G401.6 (cell line): ENCODE results near the gene BTBD10.
"Not testable (repeated sequence)": the region's sequence is repeated elsewhere in the genome, so short reads cannot be mapped to it uniquely, and the experiment has no call there.

Source experiments
- FAIRE-seq: peaks from 2 replicates; lab custom pipeline; 2012; peaks lifted over from hg19 to GRCh38; lab: Jason Lieb, UNC

BTBD10 gene

GRCh38 chr11:13440100-13440855 lies 22.7 kb downstream of the BTBD10 start:
- FAIRE-seq, result no peak

DNA sequence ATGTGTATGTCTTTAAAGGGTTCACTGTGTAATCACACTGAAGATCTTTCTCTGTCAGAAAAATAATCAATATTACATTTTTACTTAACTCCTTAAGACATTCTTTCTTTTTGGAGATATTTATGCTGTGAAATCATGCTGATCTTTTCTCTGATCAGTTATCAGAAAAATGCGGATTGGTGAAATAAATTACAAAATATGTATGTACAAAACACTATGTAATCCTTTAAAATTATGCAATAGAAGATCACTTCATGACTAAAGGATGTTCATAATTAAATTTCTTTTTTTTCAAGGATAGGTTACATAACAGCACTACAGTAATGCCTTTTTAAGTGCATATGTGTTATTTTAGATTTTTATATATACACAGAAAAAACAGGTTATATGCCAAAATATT lies 24.7 kb downstream of the BTBD10 start:
- FAIRE-seq, result peak; percentile 78

DNA sequence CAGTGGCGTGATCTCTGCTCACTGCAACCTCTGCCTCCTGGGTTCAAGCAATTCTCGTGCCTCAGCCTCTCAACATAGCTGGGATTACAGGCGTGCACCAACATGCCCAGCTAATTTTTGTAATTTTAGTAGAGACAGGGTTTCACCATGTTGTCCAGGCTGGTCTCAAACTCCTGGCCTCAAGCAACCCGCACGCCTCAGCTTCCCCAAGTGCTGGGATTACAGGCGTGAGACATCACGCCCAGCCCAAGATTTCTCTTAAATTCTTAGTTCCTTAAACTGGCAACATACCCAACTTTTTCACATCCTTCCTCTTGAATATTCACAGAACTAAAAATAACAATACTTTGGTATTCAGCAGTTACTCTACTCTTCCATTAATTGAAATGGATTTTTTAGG lies 26.2 kb downstream of the BTBD10 start:
- not testable (repeated sequence) for FAIRE-seq

DNA sequence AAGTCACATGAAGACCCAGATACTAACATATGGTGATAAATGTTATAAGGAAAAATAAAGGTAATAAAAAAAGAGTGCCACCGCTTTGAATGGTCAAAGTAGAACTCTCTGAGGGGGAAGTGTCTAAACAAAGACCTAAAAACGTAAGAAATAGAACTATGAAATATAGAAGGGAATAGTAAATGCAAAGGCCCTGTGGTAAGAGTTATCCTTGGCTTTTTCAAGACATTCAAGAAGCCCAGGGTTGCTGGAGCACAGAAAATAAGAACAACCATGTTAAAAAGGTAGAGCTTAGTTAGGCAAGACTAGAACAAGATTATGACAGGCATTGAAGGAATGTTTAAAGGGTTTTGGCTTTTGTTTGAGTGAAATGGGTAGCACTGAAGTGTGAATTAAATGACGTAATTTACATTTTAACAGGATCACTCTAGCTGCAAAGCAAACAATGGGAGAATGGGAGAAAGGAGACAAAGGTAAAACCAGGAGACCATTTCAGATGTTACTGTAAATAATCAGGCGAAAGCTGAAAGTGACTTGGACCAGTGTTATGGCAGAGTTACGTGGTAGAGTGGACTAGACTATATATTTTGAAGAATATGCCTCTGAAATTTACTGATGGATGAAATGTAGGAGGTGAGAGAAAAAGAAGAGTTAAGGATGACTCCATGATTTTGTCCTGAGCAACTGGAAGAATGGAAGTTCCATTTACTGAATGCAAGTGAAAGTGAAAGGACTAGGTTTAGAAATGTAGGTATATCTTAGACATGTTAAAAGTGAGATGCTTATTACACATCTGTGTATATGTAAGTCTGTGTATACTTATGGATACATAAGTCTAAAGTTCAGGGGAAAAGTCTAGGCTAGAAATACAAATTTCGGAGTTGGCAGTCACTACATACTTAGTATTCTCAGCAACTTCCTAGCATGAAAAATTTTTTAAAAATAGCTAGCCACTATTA lies 28.5 kb downstream of the BTBD10 start:
- no peak for FAIRE-seq

DNA sequence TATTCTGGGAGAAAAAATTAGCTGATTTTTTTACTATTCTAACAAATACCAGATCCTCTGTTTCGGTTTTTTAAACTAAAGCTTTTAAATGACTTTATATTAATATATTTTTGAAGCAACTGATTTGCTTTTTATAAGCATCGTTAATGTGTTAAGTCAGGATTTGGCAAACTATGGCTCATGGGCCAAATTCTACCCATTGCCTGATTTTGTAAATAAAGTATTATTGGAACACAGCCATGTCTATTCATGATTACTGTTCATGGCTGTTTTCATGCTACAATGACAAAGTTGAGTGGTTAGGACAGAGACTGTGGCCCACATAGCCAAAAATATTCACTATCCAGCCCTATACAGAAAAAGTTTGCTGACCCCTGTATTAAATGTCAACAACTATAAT lies 29.6 kb downstream of the BTBD10 start:
- FAIRE-seq, result no peak

- FAIRE-seq, result no peak
Observed at GRCh38 chr11:13429836-13430235, 33.2 kb downstream of the BTBD10 start.

- FAIRE-seq, result no peak
Observed at GRCh38 chr11:13429288-13429687, 33.7 kb downstream of the BTBD10 start.

DNA sequence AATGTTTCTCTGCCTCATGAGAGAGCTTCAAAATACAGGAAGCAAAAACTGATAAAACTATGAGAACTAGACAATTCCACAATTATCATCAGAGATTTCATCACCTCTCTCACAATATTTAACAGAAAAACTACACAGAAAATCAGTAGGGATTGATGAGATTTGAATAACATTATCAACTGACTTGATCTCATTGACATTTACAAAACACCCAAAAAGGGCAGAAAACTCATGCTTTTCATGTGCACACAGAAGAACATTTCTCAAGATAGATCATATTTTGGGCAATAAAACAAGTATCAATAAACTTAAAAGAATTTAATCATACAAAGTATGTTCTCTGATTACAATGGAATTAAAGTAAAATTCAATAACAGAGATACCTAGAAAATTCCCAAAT lies 35.6 kb downstream of the BTBD10 start:
- peak; percentile 19 for FAIRE-seq

- no peak for FAIRE-seq
Observed at GRCh38 chr11:13423372-13423771, 39.6 kb downstream of the BTBD10 start.

GRCh38 chr11:13421561-13421960 lies 41.5 kb downstream of the BTBD10 start:
- no peak for FAIRE-seq

- no peak for FAIRE-seq
Observed at GRCh38 chr11:13415201-13415600, 47.8 kb downstream of the BTBD10 start.

- peak; percentile 13 for FAIRE-seq
Observed at GRCh38 chr11:13405220-13405619, 57.8 kb downstream of the BTBD10 start.

GRCh38 chr11:13398335-13398734 lies 64.7 kb downstream of the BTBD10 start:
- not testable (repeated sequence) for FAIRE-seq

- FAIRE-seq, result no peak
Observed at GRCh38 chr11:13391217-13391616, 71.8 kb downstream of the BTBD10 start.

DNA sequence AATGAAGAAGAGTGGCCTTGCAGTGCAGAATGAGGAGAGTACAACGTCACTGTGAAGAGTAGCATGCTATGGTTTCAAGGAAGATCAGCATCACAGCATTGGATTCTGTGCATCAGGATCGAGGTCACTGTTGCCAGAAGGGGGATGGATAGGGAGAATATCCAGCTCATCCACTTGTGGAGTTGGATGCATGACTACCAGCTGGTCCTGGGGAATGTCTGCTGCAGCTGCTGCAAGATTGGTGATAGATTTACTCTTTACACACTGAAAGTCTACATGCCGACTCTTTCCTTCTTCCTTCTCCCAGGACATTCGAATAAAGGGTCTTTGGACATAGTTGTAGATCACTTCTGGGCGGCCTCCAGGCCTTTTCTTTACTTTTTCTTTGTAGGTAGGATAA lies 74.3 kb downstream of the BTBD10 start:
- FAIRE-seq, result no peak

GRCh38 chr11:13386567-13386966 lies 76.5 kb downstream of the BTBD10 start:
- FAIRE-seq, result no peak

DNA sequence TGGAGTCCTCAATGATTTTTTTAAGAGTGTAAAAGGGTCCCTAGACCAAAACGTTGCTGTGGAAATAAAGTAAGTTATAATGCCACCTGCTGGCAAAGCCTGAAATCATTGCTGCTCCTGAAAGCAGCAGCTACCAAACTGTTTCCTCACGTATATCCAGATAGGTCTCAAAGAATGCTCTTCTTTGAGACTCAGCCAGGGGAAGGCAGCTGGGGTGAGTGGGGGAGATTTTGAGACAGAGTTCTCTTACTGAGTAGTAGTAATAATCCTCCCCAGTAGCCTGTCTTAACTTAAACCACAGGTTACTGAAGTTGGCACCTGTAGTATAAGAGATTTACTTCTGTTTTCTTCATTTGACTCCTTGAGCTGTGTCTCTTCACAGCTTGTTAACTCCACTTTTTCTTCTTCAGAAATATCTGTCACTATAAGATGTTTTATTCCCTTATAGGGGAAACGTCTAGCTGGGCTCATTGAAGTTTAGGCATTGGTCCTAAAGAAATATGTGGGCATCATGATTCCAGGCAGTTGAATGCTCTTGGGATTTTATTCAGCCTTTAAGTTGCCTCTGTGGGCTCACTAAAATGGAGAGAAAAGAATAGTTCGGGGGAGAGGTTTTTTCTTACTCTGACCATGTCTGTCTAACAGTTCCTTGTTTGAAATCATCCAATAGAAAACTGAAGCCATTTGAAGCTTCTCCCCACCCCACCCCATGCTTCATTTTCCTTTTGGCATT lies 77.9 kb downstream of the BTBD10 start:
- peak; percentile 89 for FAIRE-seq

DNA sequence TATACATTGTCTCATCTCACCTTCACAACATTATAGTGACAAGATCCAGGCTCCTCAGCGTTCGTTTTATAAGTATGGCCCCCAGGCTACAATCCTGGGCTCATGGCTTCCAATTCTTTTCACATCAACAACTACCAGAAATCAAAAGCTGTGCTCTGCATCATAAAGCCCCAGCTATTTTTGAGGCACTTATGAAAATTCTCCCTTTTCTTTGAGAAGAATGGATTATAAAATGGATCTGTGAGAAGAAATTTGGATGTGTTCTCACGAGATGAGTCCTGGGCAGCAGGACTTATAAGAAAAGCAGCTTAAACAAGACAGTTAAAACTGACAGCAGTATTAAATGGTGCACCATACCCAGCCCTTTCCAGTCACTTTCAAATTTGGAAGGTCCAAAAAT lies 80.3 kb downstream of the BTBD10 start:
- no peak for FAIRE-seq

DNA sequence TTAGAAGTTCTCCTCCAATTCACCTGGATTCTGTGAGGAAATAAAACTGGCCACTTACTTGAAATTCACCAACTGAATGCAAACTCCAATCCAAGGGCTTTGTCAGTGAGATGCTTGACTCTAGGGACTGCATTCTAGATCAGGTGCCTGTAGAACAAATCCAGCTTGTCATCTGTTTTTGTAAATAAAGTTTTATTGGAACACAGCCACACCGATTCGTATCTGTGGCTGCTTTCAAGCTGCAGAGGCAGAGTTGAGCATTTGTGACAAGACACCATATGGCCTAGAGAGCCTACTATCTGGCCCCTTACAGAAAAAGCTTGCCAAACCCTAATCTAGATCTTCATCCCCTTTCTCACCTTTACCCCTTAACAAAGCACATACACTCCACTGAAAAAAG lies 82.3 kb downstream of the BTBD10 start:
- no peak for FAIRE-seq

DNA sequence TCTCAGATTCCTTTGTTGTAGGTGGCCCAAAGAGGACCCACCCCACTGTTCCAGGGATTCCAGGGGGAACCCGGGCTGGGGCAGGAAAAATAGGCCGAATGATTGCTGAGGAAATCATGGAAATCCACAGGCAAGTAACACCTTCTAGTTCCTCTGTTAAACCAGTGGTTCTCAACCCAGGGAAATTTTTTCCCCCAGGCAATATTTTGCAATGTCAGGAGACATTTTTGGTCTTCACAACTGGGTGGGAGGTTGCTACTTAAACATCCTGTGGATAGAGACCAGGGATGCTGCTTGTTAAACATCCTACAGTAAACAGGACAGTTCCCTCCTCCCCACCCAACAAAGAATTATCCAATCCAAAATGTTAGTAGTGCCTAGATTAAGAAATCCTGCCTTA lies 84.7 kb downstream of the BTBD10 start:
- no peak for FAIRE-seq

DNA sequence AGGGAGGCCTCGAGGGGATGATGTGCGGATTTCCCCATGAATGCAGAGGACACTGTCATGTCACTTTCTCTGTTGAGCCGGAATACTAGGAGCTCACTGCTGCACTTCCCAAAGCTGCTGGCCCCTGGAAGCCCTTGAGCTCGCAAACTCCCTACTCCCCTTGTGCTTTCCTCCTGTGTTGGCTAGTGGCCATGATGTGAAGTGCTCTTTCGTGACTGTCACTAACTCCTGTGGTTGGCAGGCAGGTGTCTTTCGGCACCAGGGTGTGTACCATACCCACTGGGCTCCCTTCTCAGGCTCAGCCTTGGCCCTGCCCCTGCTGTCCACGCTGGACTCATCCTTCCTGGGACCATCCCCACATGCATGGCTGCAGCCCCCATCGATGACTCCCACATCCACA lies 86.2 kb downstream of the BTBD10 start:
- no peak for FAIRE-seq

DNA sequence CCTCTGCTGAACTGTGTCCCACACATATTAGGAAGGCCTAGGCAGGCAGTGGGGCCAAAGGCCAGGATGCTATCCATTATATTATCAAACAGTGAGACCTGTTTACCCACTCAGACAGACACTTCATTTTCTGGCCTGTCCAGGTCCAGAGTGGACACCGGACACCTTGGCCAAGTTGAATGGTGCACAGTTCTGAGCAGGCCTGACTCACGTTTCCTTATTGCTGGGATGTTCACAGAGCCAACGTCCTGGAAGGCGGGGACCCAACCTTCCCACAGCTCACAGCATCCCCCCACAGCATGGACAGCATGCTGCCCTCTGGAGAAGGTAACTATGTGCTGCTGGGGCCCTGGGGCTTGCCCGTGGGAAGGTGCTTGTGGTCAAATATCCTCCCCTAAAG lies 86.6 kb downstream of the BTBD10 start:
- no peak for FAIRE-seq

GRCh38 chr11:13375798-13376197 lies 87.2 kb downstream of the BTBD10 start:
- FAIRE-seq, result no peak
